ENCODE data around the gene CLEC11A.

The CLEC11A gene

DNA sequence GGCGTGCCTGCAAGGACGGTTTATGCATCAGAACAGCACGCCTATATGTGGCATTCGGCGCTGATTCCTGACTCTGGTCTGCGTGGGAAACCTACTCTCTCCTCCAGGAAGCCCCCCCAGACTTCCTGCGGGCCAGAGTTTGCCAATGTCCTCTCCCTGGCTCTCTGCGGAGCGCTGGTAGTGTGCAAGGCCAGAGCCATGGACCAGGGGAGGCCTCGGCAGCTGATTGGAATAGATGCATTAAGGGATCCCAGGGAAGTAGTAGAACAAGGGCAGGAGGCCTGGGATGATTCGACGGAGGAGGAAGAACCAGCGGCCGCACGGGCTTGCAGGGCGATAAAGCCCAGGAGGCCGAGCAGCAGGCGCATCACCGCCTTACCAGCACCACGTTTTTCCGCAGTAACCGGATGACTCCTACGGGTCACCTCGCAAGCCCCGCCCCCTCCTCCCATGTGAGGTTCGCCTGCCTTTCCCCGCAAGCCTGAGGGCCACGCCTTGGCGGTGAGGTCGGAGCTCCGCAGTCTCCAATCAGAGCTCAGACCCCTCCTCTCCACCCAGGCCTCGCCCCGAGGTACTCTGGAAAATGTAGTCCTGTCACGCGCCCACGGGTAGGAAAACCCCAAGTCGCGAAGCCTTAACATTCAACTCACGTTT is 5.0 kb downstream of the CLEC11A start:
- peak; percentile 69 for DNase-seq (ENCODE audit: low spot score)
- in situ Hi-C loops (cut with MboI; ENCODE audit: low pct_unique_long_range_greater_than_20kb, low sequenced_read_pairs, unreplicated experiment) = no loop called here
- TF ChIP-seq, protein P1, sequence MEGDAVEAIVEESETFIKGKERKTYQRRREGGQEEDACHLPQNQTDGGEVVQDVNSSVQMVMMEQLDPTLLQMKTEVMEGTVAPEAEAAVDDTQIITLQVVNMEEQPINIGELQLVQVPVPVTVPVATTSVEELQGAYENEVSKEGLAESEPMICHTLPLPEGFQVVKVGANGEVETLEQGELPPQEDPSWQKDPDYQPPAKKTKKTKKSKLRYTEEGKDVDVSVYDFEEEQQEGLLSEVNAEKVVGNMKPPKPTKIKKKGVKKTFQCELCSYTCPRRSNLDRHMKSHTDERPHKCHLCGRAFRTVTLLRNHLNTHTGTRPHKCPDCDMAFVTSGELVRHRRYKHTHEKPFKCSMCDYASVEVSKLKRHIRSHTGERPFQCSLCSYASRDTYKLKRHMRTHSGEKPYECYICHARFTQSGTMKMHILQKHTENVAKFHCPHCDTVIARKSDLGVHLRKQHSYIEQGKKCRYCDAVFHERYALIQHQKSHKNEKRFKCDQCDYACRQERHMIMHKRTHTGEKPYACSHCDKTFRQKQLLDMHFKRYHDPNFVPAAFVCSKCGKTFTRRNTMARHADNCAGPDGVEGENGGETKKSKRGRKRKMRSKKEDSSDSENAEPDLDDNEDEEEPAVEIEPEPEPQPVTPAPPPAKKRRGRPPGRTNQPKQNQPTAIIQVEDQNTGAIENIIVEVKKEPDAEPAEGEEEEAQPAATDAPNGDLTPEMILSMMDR (IDR thresholded peaks at IDR 0.05; ENCODE audit: extremely low read depth, insufficient read depth, missing control alignments) = no peak

GRCh38 chr19:50729894-50730293 is 6.7 kb downstream of the CLEC11A start:
- TF ChIP-seq, protein P1 (IDR thresholded peaks at IDR 0.05; ENCODE audit: extremely low read depth, insufficient read depth, missing control alignments) = no peak
- in situ Hi-C loops (cut with MboI; ENCODE audit: low pct_unique_long_range_greater_than_20kb, low sequenced_read_pairs, unreplicated experiment) = no loop called here
- DNase-seq (ENCODE audit: low spot score) = no peak

GRCh38 chr19:50735869-50736268 is 12.7 kb downstream of the CLEC11A start:
- DNase-seq (ENCODE audit: low spot score) = no peak
- TF ChIP-seq, protein P1 (IDR thresholded peaks at IDR 0.05; ENCODE audit: extremely low read depth, insufficient read depth, missing control alignments) = no peak
- in situ Hi-C loops (cut with MboI; ENCODE audit: low pct_unique_long_range_greater_than_20kb, low sequenced_read_pairs, unreplicated experiment) = no loop called here

- TF ChIP-seq, protein P1 (IDR thresholded peaks at IDR 0.05; ENCODE audit: extremely low read depth, insufficient read depth, missing control alignments) = no peak
- no peak for DNase-seq (ENCODE audit: low spot score)
- in situ Hi-C loops (cut with MboI; ENCODE audit: low pct_unique_long_range_greater_than_20kb, low sequenced_read_pairs, unreplicated experiment) = no loop called here
These were observed 13.2 kb downstream of the CLEC11A start for GRCh38 chr19:50736338-50736737.

- in situ Hi-C loops (cut with MboI; ENCODE audit: low pct_unique_long_range_greater_than_20kb, low sequenced_read_pairs, unreplicated experiment) = no loop called here
- TF ChIP-seq, protein P1 (IDR thresholded peaks at IDR 0.05; ENCODE audit: extremely low read depth, insufficient read depth, missing control alignments) = no peak
- DNase-seq (ENCODE audit: low spot score) = no peak
These were observed 16.2 kb downstream of the CLEC11A start for GRCh38 chr19:50739132-50739913.

DNA sequence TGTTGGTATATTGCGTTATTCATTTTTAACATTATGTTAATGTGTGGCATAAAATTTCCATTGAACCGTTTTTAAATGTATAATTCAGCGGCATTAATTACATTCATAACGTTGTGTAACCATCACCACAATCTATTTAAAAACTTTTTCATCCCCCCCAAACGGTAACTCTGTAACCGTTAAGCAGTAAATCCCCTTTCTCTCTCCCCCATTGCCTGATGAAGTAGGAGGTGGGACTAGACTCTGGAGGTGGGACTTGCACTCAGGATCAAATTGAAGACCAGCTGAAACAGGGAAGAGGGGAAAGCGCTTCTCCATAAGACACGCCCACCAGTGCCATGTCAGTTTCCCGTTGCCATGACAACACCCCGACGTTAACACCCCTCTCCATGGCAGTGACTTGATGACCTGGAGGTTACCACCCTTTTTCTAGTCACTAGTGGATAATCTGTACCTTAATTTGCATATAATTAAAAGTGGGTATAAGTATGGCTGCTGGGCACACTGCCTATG is 16.8 kb downstream of the CLEC11A start:
- TF ChIP-seq, protein P1 (IDR thresholded peaks at IDR 0.05; ENCODE audit: extremely low read depth, insufficient read depth, missing control alignments) = no peak
- in situ Hi-C loops (cut with MboI; ENCODE audit: low pct_unique_long_range_greater_than_20kb, low sequenced_read_pairs, unreplicated experiment) = no loop called here
- DNase-seq (ENCODE audit: low spot score) = no peak

Data from GM13977 (cell line).